ENCODE data around the gene ANKRD6. TPM values are rescaled to one million over a fixed set of nuclear protein-coding genes. Genes with fewer than 3 reads are reported as not detected.

ANKRD6 gene
- total and polyA plus RNA-seq, 7 experiments from 2014 or later: 0.71 to 6.6 (median 3.3) TPM

Other genes with a start within 250 kb of the ANKRD6 start
- not detected for gene GABRR1, start 215.8 kb upstream of the ANKRD6 start, total RNA-seq
- gene GABRR1, start 215.8 kb upstream of the ANKRD6 start, polyA plus RNA-seq: not detected
- gene GABRR2, start 117.9 kb upstream of the ANKRD6 start, total RNA-seq: 1 to 10 TPM in 3 of 5 experiments, under 1 TPM in 2; 0.40 to 1.9 (median 1.5) TPM
- gene GABRR2, start 117.9 kb upstream of the ANKRD6 start, polyA plus RNA-seq: not detected
- 10 to 100 TPM; 18.8 to 47.7 (median 27.7) TPM for gene UBE2J1, start 80.4 kb upstream of the ANKRD6 start, total RNA-seq
- 10 to 100 TPM; 25.1 to 33.8 TPM for gene UBE2J1, start 80.4 kb upstream of the ANKRD6 start, polyA plus RNA-seq
- 10 to 100 TPM in 2 of 5 experiments, 1 to 10 TPM in 3; 7.3 to 12.1 (median 9.6) TPM for gene RRAGD, start 20.9 kb upstream of the ANKRD6 start, total RNA-seq
- gene RRAGD, start 20.9 kb upstream of the ANKRD6 start, polyA plus RNA-seq: 1 to 10 TPM; 2.4 to 3.2 TPM
- gene LYRM2, start 205.6 kb downstream of the ANKRD6 start, total RNA-seq: 10 to 100 TPM; 18.1 to 40.7 (median 32.0) TPM
- gene LYRM2, start 205.6 kb downstream of the ANKRD6 start, polyA plus RNA-seq: 10 to 100 TPM; 63.1 to 79.2 TPM

Measured in naive thymus-derived CD4-positive, alpha-beta T cell (primary cell).